NOMO-1 treated with dmso at 0.1 percent for 144 hours (cell line): ENCODE data around the gene SPOCK3.
"Not testable (repeated sequence)": the region's sequence is repeated elsewhere in the genome, so short reads cannot be mapped to it uniquely, and the experiment has no call there.

ENCODE experiments used
- DNase-seq: peaks from one replicate; lab custom pipeline; 2025; ENCODE audit not compliant: unreplicated experiment; lab: John Stamatoyannopoulos, UW

Gene SPOCK3

GRCh38 chr4:167234316-167234881 lies at the start of gene SPOCK3:
SPOCK3 (minus strand) TSS chr4:167234494.
- peak; percentile 3 for DNase-seq

DNA sequence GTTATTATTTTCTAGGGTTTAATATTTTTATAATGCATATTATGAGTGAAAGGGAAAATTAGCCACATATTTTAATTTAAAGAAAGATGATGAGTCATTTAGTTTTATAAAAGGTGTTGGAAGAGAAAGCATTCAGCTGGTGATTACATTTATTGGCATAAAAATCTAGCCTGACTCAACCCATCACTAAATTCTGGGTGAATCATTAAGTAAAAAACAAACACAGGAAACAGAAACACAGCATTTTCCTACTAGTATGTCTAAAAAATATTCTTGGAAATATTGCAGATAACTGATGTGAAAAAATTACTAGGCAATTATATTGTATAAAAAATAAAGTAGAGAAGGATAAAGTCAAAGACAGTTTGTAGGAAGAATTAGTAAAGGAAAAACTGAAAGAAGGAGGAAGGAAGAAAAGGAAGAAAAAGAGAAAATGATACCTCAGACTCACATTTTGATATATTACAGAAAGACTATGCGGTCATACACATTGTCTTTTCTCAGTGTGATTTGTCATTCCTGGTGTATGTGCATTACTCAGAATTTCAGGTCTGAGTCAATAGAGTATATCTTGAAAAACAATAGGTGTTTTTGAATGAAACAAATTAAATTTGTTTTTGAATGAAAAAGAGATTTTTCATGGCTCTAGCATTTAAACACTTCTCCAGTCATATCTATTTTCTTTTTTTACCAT lies 48.0 kb upstream of the SPOCK3 start:
- DNase-seq = no peak

DNA sequence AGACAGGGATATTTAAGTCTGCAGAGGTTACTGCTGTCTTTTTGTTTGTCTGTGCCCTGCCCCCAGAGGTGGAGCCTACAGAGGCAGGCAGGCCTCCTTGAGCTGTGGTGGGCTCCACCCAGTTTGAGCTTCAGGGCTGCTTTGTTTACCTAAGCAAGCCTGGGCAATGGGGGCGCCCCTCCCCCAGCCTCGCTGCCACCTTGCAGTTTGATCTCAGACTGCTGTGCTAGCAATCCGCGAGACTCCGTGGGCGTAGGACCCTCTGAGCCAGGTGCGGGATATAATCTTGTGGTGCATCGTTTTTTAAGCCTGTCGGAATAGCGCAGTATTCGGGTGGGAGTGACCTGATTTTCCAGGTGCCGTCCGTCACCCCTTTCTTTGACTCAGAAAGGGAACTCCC lies 47.3 kb upstream of the SPOCK3 start:
- not testable (repeated sequence) for DNase-seq

DNA sequence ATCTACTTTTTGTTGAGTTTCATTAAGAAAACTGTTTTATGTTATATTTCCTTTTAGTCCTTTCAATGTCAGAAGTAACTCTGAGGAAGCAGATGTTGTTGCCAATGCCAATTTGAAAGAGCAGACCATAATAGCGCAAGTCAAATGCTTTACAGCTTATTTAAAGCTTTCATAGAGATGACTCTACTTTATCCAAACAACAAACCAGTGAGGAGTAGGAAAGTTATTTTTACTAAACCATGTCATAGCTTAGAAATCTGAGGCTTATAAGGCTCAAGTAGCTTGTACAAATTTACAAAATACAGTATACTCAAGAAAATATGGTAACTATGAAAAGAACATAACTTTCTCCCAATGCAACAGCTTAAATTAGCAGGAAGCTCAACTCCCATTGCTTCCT lies 40.1 kb upstream of the SPOCK3 start:
- no peak for DNase-seq

DNA sequence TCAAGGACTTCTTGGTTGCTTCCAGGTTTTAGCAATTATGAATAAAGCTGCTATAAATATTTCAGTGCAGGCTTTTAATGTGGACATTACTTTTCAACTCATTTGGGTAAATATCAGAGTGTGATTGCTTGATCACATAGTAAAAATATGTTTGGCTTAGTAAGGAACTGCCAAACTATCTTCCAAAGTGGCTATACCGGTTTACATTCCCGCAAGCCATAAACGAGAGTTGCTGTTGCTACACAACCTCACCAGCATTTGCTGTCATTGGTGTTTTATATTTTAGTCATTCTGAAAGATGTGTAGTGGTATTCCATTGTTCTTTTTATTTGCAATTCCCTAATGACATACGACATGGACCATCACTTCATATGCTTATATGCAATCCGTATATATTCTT lies 30.9 kb upstream of the SPOCK3 start:
- no peak for DNase-seq

- DNase-seq = no peak
These were observed 14.0 kb upstream of the SPOCK3 start for GRCh38 chr4:167248271-167248670.

GRCh38 chr4:167239627-167240026 lies 5.3 kb upstream of the SPOCK3 start:
- DNase-seq = no peak

- no peak for DNase-seq
These were observed 3.9 kb upstream of the SPOCK3 start for GRCh38 chr4:167238226-167238625.

GRCh38 chr4:167233685-167234315 lies 494 bp downstream of the SPOCK3 start:
- DNase-seq = no peak

- no peak for DNase-seq
These were observed 1.2 kb downstream of the SPOCK3 start for GRCh38 chr4:167232805-167233684.

DNA sequence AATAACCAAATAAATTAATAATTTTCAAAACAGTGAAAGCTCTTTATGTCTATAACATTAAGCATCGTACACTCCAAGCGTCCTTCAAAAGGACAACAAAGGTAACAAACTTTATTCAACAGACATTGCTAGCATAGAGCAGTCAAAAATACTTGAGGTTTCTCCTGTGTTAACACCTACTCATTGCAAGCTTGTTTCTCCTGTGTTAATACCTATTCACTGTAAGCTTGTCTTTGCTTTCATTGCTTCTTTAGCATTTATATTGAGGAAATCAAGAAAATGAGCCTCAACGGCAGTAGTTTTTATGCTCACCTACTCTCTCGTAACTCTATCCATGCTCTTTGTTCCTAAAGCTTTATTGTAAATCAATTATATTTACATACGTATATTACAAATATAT lies 3.5 kb downstream of the SPOCK3 start:
- DNase-seq = no peak

GRCh38 chr4:167222099-167222498 lies 12.2 kb downstream of the SPOCK3 start:
- peak; percentile 81 for DNase-seq

- no peak for DNase-seq
These were observed 13.2 kb downstream of the SPOCK3 start for GRCh38 chr4:167221084-167221483.

GRCh38 chr4:167218022-167218608 lies 16.2 kb downstream of the SPOCK3 start:
- no peak for DNase-seq

DNA sequence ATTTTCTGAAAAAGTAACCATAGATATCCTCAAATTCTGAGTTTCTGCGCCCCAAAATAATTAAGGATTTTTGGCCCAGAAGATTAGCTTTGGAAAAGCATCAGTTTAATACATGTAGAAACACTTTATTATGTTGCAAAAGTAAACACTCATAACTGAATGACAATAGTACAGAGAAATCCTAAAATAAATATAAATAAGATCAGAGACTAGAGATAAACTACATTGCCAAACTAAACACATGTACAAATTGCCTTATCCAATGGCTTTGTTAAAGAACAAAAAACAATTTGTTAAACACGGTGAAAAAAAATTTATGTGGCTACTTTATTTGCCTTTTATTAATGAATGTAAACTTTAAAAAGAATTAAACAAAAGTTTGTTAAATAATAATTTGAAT lies 17.5 kb downstream of the SPOCK3 start:
- DNase-seq = no peak

GRCh38 chr4:167210166-167210565 lies 24.1 kb downstream of the SPOCK3 start:
- DNase-seq = no peak

- no peak for DNase-seq
These were observed 37.8 kb downstream of the SPOCK3 start for GRCh38 chr4:167196344-167197012.

GRCh38 chr4:167190379-167190778 lies 43.9 kb downstream of the SPOCK3 start:
- DNase-seq = no peak

DNA sequence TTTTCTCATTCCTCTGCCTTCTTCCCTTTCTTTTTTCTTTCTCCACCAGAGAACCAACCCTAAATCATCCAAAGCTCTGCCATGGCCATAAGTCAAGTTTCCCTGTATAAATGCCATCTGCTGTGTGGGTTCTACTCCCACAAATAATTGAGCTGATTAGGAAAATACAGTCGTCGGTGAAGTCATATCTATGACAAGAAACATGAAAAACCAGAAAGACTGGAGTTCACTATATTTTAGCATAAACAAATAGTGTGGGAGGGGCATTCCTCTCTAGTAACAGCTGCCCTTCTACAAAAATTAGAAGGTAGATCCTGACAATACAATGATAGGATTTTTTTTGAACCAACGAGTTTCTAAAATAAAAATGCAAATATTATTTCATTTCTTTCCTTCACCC lies 48.8 kb downstream of the SPOCK3 start:
- no peak for DNase-seq

- DNase-seq = no peak
These were observed 51.3 kb downstream of the SPOCK3 start for GRCh38 chr4:167183036-167183435.

DNA sequence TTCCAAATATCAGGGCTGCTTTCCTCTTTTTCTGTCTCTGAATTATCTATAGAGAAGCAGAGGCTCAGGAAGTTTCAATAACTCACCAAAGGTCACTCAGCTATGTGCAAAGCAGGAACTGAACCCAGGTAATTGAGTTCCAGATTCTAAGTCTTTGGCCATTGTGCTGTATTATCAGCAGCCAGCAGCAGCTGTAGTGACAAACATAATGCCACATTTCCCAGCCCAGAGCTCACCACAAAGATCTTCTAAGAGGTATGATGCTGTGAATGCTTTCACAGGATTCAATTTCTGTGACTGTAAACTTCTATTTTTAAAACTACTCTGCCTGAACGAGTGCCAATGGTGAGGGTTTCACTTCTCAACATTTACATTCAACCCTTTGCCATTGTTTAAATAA lies 56.4 kb downstream of the SPOCK3 start:
- no peak for DNase-seq
